ENCODE measurements around the gene RPS29. TPM values are rescaled to one million over a fixed set of nuclear protein-coding genes. Genes with fewer than 3 reads are reported as not detected.

The RPS29 gene
- total RNA-seq, 1 donor from 2014 or later, result 2,056 TPM

GRCh38 chr14:49553106-49553505 is 33.1 kb downstream of the RPS29 start:
- FAIRE-seq, result no peak

GRCh38 chr14:49551569-49551968 is 34.6 kb downstream of the RPS29 start:
- FAIRE-seq (no peak), DNase-seq (ENCODE audit: low spot score in 2 of 2) (no peak)

More at GRCh38 chr14:49553106-49553505, 33.1 kb downstream of the RPS29 start:
- DNase-seq (ENCODE audit: low spot score in 2 of 2), result no peak

- FAIRE-seq, result no peak
- DNase-seq (ENCODE audit: low spot score in 2 of 2), result peak in 1 of 2 donors; percentile 22
Observed at GRCh38 chr14:49550286-49551184, 35.6 kb downstream of the RPS29 start.

- FAIRE-seq (no peak), DNase-seq (ENCODE audit: low spot score in 2 of 2) (no peak)
Observed at GRCh38 chr14:49549881-49550280, 36.3 kb downstream of the RPS29 start.

GRCh38 chr14:49549446-49549845 is 36.7 kb downstream of the RPS29 start:
- DNase-seq (ENCODE audit: low spot score in 2 of 2) (no peak), FAIRE-seq (no peak)

GRCh38 chr14:49546766-49547165 is 39.4 kb downstream of the RPS29 start:
- FAIRE-seq (no peak), DNase-seq (ENCODE audit: low spot score in 2 of 2) (no peak)

- DNase-seq (ENCODE audit: low spot score in 2 of 2), result no peak
Observed at GRCh38 chr14:49545716-49546115, 40.5 kb downstream of the RPS29 start.

GRCh38 chr14:49545071-49545470 is 41.1 kb downstream of the RPS29 start:
- FAIRE-seq (no peak), DNase-seq (ENCODE audit: low spot score in 2 of 2) (no peak)

More at GRCh38 chr14:49545716-49546115, 40.5 kb downstream of the RPS29 start:
- no peak for FAIRE-seq

GRCh38 chr14:49541049-49541448 is 45.1 kb downstream of the RPS29 start:
- FAIRE-seq (no peak), DNase-seq (ENCODE audit: low spot score in 2 of 2) (no peak)

GRCh38 chr14:49538852-49539251 is 47.3 kb downstream of the RPS29 start:
- no peak for DNase-seq (ENCODE audit: low spot score in 2 of 2)
- FAIRE-seq, result no peak

Small RNAs within 50 kb of the gene (small RNA-seq; reads per million reads assigned to genes)
- gene AL139099.3 (not detected), gene AL139099.4 (not detected), gene RF00019 (not detected), gene RNA5SP384 (not detected)

Other genes starting within 250 kb of the RPS29 start
- gene LRR1, start 12.6 kb upstream of the RPS29 start, total RNA-seq, result 5.3 TPM
- gene RPL36AL, start 34.2 kb upstream of the RPS29 start, total RNA-seq, result 87.6 TPM
- 51.4 TPM for gene MGAT2, start 34.4 kb upstream of the RPS29 start, total RNA-seq
- gene DNAAF2, start 48.9 kb upstream of the RPS29 start, total RNA-seq, result 22.0 TPM
- 5.3 TPM for gene POLE2, start 101.8 kb upstream of the RPS29 start, total RNA-seq
- 27.3 TPM for gene KLHDC1, start 106.7 kb upstream of the RPS29 start, total RNA-seq
- 137 TPM for gene KLHDC2, start 181.8 kb upstream of the RPS29 start, total RNA-seq

Data from frontal cortex (tissue), 4 donors.